ENCODE measurements around the gene AMFR. TPM values are rescaled to one million over a fixed set of nuclear protein-coding genes. Genes with fewer than 3 reads are reported as not detected.

Gene AMFR
- total and polyA plus RNA-seq, 2 of the 8 experiments (the other 6 are each of a cell fraction or from before 2014, with no cell fraction given), result 18.6 to 21.7 TPM

DNA sequence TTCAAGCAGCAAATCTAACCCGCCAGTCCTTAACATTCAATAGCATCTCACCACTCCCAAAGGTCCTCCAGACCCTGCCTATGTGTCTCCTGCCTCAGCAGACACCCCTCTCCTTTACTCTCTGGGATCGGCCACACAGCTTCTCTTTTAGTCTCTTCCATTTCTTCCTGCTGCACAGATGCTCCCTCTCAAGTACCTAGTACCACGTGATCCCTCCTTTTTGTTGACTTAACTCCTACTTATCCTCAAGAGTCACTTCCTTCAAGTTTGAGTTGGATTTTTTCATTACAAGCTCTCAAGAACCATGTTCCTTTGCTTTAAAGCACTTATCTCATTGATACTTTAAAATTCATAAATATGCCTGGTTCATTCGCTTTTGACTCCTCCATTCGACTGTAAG lies 24.9 kb downstream of the AMFR start:
- no peak overlapping the region for H4K91ac ChIP-seq (replicated peaks; ENCODE audit: insufficient read length, low read length)
- H2AFZ ChIP-seq (ENCODE audit: low read length), result no peak overlapping the region
- H4K5ac ChIP-seq (ENCODE audit: insufficient read length, low read depth, low read length), result no peak overlapping the region
- H3K9ac ChIP-seq (replicated peaks in 1 of 4; ENCODE audit: extremely low read depth in 1 of 4, low read depth in 3 of 4, low read length in 3 of 4), result no peak overlapping the region
- DNase-seq (ENCODE audit: low read depth in 1 of 2, low spot score in 2 of 2), result no peak
- POLR2A ChIA-PET (ENCODE audit: partially characterized antibody), result no interaction called here
- no peak for FAIRE-seq
- no peaks in the 10 kb centered on the region for H3K23me2 ChIP-seq (ENCODE audit: low read depth, low read length)
- H2BK15ac ChIP-seq (ENCODE audit: low read length), result no peak overlapping the region
- no peak overlapping the region for H2BK20ac ChIP-seq (ENCODE audit: low read length)
- 72% methylated on average over 5 of the region's 5 CpGs; no CpG with 5 or more reads in 1 of the 2 experiments for WGBS, 2 experiments (ENCODE audit: extremely low coverage in 1 of 2, insufficient coverage in 1 of 2, insufficient read length in 1 of 2, insufficient replicate concordance in 2 of 2, low coverage in 1 of 2, low lambda C conversion rate in 2 of 2, missing lambda C conversion rate in 1 of 2)
- TF ChIP-seq SIRT6 (IDR thresholded peaks at IDR 0.05; ENCODE audit: low read length) (no peak), SAP30 (IDR thresholded peaks at IDR 0.05; ENCODE audit: insufficient read depth, insufficient replicate concordance, low read length) (no peak), CEBPB (IDR thresholded peaks at IDR 0.05; ENCODE audit: low read depth, low read length) (no peak), CHD1 (IDR thresholded peaks at IDR 0.05; ENCODE audit: low read depth, low read length) (no peak), EGR1 (IDR thresholded peaks at IDR 0.05; ENCODE audit: borderline replicate concordance, low read depth, low read length) (no peak), YY1 (IDR thresholded peaks at IDR 0.05; ENCODE audit: low read depth, low read length) (no peak)
- TF ChIP-seq, protein P1, sequence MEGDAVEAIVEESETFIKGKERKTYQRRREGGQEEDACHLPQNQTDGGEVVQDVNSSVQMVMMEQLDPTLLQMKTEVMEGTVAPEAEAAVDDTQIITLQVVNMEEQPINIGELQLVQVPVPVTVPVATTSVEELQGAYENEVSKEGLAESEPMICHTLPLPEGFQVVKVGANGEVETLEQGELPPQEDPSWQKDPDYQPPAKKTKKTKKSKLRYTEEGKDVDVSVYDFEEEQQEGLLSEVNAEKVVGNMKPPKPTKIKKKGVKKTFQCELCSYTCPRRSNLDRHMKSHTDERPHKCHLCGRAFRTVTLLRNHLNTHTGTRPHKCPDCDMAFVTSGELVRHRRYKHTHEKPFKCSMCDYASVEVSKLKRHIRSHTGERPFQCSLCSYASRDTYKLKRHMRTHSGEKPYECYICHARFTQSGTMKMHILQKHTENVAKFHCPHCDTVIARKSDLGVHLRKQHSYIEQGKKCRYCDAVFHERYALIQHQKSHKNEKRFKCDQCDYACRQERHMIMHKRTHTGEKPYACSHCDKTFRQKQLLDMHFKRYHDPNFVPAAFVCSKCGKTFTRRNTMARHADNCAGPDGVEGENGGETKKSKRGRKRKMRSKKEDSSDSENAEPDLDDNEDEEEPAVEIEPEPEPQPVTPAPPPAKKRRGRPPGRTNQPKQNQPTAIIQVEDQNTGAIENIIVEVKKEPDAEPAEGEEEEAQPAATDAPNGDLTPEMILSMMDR (IDR thresholded peaks at IDR 0.05; ENCODE audit: control extremely low read depth in 1 of 3, insufficient read depth in 1 of 3, low read depth in 1 of 3, low read length in 3 of 3), result no peak
- TF ChIP-seq, protein P2, sequence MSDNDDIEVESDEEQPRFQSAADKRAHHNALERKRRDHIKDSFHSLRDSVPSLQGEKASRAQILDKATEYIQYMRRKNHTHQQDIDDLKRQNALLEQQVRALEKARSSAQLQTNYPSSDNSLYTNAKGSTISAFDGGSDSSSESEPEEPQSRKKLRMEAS (IDR thresholded peaks at IDR 0.05), result no peak
- H4K8ac ChIP-seq (ENCODE audit: extremely low read depth, insufficient read depth, low read length), result no peak overlapping the region
- H2AK5ac ChIP-seq (ENCODE audit: low read depth, low read length), result no peak overlapping the region
- H3K36me3 ChIP-seq (ENCODE audit: control insufficient read depth in 2 of 4, insufficient read depth in 4 of 4, low read length in 3 of 4), result peaks cover 0 to 12% (median 10%) of the 10 kb centered on the region in 4 experiments; a peak in 3 of 8 replicates
- H3K79me2 ChIP-seq (ENCODE audit: control insufficient read depth in 1 of 2, insufficient read depth in 2 of 2, low read length in 2 of 2), result no peaks in the 10 kb centered on the region
- peaks cover 0 to 2% of the 10 kb centered on the region in 2 experiments for H4K20me1 ChIP-seq (replicated peaks in 1 of 2; ENCODE audit: control insufficient read depth in 1 of 2, insufficient read depth in 2 of 2, low read length in 2 of 2)
- H2BK120ac ChIP-seq (replicated peaks; ENCODE audit: low read depth, low read length), result no peak overlapping the region
- no peaks in the 10 kb centered on the region for H3K79me1 ChIP-seq (ENCODE audit: low read depth, low read length)
- no peak overlapping the region for H3K4me2 ChIP-seq (ENCODE audit: insufficient read depth in 1 of 2, low read depth in 2 of 2, low read length in 2 of 2)
- no peak overlapping the region for H3K23ac ChIP-seq (ENCODE audit: insufficient read length)
- no peak overlapping the region for H2BK5ac ChIP-seq (ENCODE audit: low read depth, low read length)
- H3K4me1 ChIP-seq (replicated peaks in 1 of 4; ENCODE audit: control insufficient read depth in 3 of 4, insufficient read depth in 4 of 4, low read length in 3 of 4), result no peaks in the 10 kb centered on the region
- no peak overlapping the region for H2BK12ac ChIP-seq (ENCODE audit: low read depth, low read length)
- H3K4me3 ChIP-seq (ENCODE audit: extremely low read depth in 1 of 4, insufficient read depth in 2 of 4, low read depth in 3 of 4, low read length in 4 of 4), result no peak overlapping the region
- CTCF ChIA-PET (ENCODE audit: partially characterized antibody), result interaction anchor here (0.9 to 3.1 kb wide), 10 partner anchors 9 to 82 kb away, joined by 3 to 19 read pairs (median 4); partner anchors contain the start of genes NUDT21 and OGFOD1
- H3K56ac ChIP-seq (replicated peaks; ENCODE audit: insufficient read length, low read depth, low read length), result no peak overlapping the region
- no peak overlapping the region for H3K27ac ChIP-seq (ENCODE audit: low read depth, low read length)
- no peak overlapping the region for H3K14ac ChIP-seq (ENCODE audit: insufficient read length)
- H3K27me3 ChIP-seq (replicated peaks in 1 of 4; ENCODE audit: control insufficient read depth in 3 of 4, extremely low read depth in 1 of 4, insufficient read depth in 3 of 4, low read length in 3 of 4), result no peaks in the 10 kb centered on the region
- H3K4ac ChIP-seq (replicated peaks; ENCODE audit: insufficient read length, low read depth, low read length), result no peak overlapping the region
- H3K9me3 ChIP-seq (ENCODE audit: insufficient read depth in 2 of 2, low read depth in 1 of 2, low read length in 1 of 2), result no peaks in the 10 kb centered on the region
- H3K18ac ChIP-seq (ENCODE audit: extremely low read depth, low read length), result no peak overlapping the region
